GM23248 (cell line): Measurements from ENCODE around the gene CD244. TPM values are rescaled to one million over a fixed set of nuclear protein-coding genes. Genes with fewer than 3 reads are reported as not detected.

Experiments
- DNase-seq: peaks from one replicate; pipeline ENCODE4 v3.0.0-alpha.2; 2015
- H2AFZ ChIP-seq: fragments of 200-600 bp; sonication (generic); 2 replicates; pipeline ENCODE4 v1.6.1; 2016; ENCODE audit warnings: antibody characterized with exemption
- H3F3A ChIP-seq: fragments of 200-600 bp; sonication (generic); 2 replicates; pipeline ENCODE4 v1.6.1; 2016; ENCODE audit warnings: mild to moderate bottlenecking, antibody characterized with exemption, mixed run types; ENCODE audit not compliant: insufficient read depth
- H3K27ac ChIP-seq: fragments of 200-600 bp; sonication (generic); 2 replicates; pipeline ENCODE4 v1.5.1; 2016; ENCODE audit warnings: mild to moderate bottlenecking
- H3K27me3 ChIP-seq: fragments of 200-600 bp; sonication (generic); replicated peaks from 2 replicates; pipeline ENCODE4 v1.6.1; 2016; ENCODE audit warnings: mild to moderate bottlenecking; ENCODE audit not compliant: insufficient read depth
- H3K36me3 ChIP-seq: fragments of 200-600 bp; sonication (generic); 2 replicates; pipeline ENCODE4 v1.6.1; 2016; ENCODE audit warnings: low read depth, mild to moderate bottlenecking
- H3K4me1 ChIP-seq: fragments of 200-600 bp; sonication (generic); 2 replicates; pipeline ENCODE4 v1.6.1; 2016; ENCODE audit warnings: mild to moderate bottlenecking; ENCODE audit not compliant: insufficient read depth
- H3K4me2 ChIP-seq: fragments of 200-600 bp; sonication (generic); one replicate; pipeline ENCODE4 v1.6.1; 2016; ENCODE audit warnings: mild to moderate bottlenecking; ENCODE audit not compliant: unreplicated experiment
- H3K4me3 ChIP-seq: fragments of 200-600 bp; sonication (generic); 2 replicates; pipeline ENCODE4 v1.5.1; 2016; ENCODE audit warnings: mild to moderate bottlenecking
- H3K79me2 ChIP-seq: fragments of 200-600 bp; sonication (generic); 2 replicates; pipeline ENCODE4 v1.6.1; 2016; ENCODE audit warnings: mild to moderate bottlenecking; ENCODE audit not compliant: insufficient read depth
- H3K9ac ChIP-seq: fragments of 200-600 bp; sonication (generic); 2 replicates; pipeline ENCODE4 v1.6.1; 2016; ENCODE audit warnings: mild to moderate bottlenecking
- H3K9me2 ChIP-seq: fragments of 200-600 bp; sonication (generic); 2 replicates; pipeline ENCODE4 v1.6.1; 2016; ENCODE audit warnings: mixed run types, mild to moderate bottlenecking, moderate library complexity; ENCODE audit not compliant: insufficient read depth
- H3K9me3 ChIP-seq: fragments of 200-600 bp; sonication (generic); one replicate; pipeline ENCODE4 v1.6.1; 2017; ENCODE audit warnings: low read depth
- H4K20me1 ChIP-seq: fragments of 200-600 bp; sonication (generic); 2 replicates; pipeline ENCODE4 v1.6.0; 2016; ENCODE audit not compliant: insufficient read depth
- EZH2 ChIP-seq: fragments of 200-600 bp; sonication (generic); IDR thresholded peaks from 2 replicates; pipeline ENCODE4 v1.6.1; 2018; ENCODE audit warnings: antibody characterized with exemption, mild to moderate bottlenecking; ENCODE audit not compliant: insufficient read depth, poor library complexity, severe bottlenecking
- EZH2phosphoT487 ChIP-seq: fragments of 200-600 bp; sonication (generic); IDR thresholded peaks from 2 replicates; pipeline ENCODE4 v1.6.1; 2018; ENCODE audit warnings: antibody characterized with exemption, moderate library complexity, mild to moderate bottlenecking, low read depth; ENCODE audit not compliant: insufficient read depth
- WGBS, 2 experiments: methylation state at CpG; one replicate each; pipeline ENCODE4 v1.1.6; 2015 to 2017; ENCODE audit warnings: low lambda C conversion rate in 2 of 2, low coverage in 1 of 2; ENCODE audit errors: missing lambda C conversion rate in 2 of 2; 5-methylcytosine and 5-hydroxymethylcytosine counted together
- in situ Hi-C: fragments of 300-500 bp; cut with MboI; formaldehyde crosslinking; loops from 2 replicates; pipeline ENCODE4 v1.15.0; 2020
- polyA plus RNA-seq: library from polyadenylated mRNA; unstranded; fragments of >200 nt; fragmentation: Nextera tagmentation; extraction: Ambion mirVana; gene quantifications from 2 replicates; pipeline ENCODE4 v1.2.1, GENCODE V29; 2016
- total RNA-seq: library from RNA; depleted of rRNA; stranded (reverse); fragments of >200 nt; shearing (Covaris generic); gene quantifications from 2 replicates; pipeline ENCODE4 v1.2.3, GENCODE V29; 2014

The CD244 gene
- total and polyA plus RNA-seq, 2 experiments from 2014 or later: not detected

DNA sequence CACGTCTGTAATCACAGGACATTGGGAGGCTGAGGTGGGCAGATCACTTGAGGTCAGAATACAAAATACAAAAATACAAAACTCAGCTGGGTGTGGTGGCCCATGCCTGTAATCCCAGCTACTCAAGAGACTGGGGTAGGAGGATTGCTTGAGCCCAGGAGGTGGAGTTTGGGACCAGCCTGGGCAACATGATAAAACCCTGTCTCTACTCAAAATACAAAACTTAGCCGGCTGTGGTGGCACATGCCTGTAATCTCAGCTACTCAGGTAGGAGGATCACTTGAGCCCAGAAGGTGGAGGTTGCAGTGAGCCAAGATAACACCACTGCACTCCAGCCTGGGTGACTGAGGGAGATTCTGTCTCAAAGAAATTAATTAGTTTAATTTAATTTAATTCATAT lies 28.8 kb upstream of the CD244 start:
- no peaks in the 10 kb centered on the region for H3K27me3 ChIP-seq
- no peak for DNase-seq
- H3K4me1 ChIP-seq: no peaks in the 10 kb centered on the region
- no peaks in the 10 kb centered on the region for H3K36me3 ChIP-seq
- no peak overlapping the region for H3K4me2 ChIP-seq
- H3F3A ChIP-seq: no peaks in the 10 kb centered on the region
- H3K9ac ChIP-seq: no peak overlapping the region
- no peaks in the 10 kb centered on the region for H3K9me3 ChIP-seq
- WGBS, 2 experiments: 23 to 25% methylated on average over 2 of the region's 2 CpGs
- H3K27ac ChIP-seq: no peak overlapping the region
- no peak for TF ChIP-seq EZH2phosphoT487
- TF ChIP-seq EZH2: no peak
- no peaks in the 10 kb centered on the region for H4K20me1 ChIP-seq
- H3K9me2 ChIP-seq: no peaks in the 10 kb centered on the region
- no peaks in the 10 kb centered on the region for H3K79me2 ChIP-seq
- no peak overlapping the region for H2AFZ ChIP-seq
- in situ Hi-C loops: no loop called here
- no peak overlapping the region for H3K4me3 ChIP-seq

DNA sequence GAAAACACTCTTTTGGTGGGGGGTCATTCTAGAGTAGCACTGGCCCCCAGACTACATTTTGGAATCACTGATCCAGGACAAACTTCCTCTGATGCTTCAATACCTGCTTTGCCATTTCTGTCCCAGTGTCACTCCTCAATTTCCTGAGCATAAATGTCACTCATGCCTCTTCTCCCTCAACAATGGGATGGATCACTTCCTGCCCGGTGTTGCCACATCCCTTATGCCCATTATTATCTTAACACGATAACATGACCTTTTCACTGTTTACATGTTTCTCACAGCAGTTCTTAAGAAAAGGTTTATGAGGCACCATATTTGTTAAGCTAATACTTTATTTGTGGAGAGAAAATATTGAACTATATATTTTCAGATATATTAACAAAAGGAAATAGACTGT lies 26.2 kb upstream of the CD244 start:
- DNase-seq: no peak
- H3K36me3 ChIP-seq: no peaks in the 10 kb centered on the region
- H3K4me3 ChIP-seq: no peak overlapping the region
- in situ Hi-C loops: no loop called here
- no peak overlapping the region for H3K9ac ChIP-seq
- H2AFZ ChIP-seq: no peak overlapping the region
- H3K27me3 ChIP-seq: no peaks in the 10 kb centered on the region
- H4K20me1 ChIP-seq: no peaks in the 10 kb centered on the region
- H3K4me2 ChIP-seq: no peak overlapping the region
- 10 to 11% methylated on average over 2 of the region's 2 CpGs for WGBS, 2 experiments
- no peak for TF ChIP-seq EZH2
- no peak for TF ChIP-seq EZH2phosphoT487
- no peaks in the 10 kb centered on the region for H3K9me2 ChIP-seq
- no peaks in the 10 kb centered on the region for H3K9me3 ChIP-seq
- H3K27ac ChIP-seq: no peak overlapping the region
- H3K4me1 ChIP-seq: no peaks in the 10 kb centered on the region
- H3K79me2 ChIP-seq: no peaks in the 10 kb centered on the region
- H3F3A ChIP-seq: no peaks in the 10 kb centered on the region

DNA sequence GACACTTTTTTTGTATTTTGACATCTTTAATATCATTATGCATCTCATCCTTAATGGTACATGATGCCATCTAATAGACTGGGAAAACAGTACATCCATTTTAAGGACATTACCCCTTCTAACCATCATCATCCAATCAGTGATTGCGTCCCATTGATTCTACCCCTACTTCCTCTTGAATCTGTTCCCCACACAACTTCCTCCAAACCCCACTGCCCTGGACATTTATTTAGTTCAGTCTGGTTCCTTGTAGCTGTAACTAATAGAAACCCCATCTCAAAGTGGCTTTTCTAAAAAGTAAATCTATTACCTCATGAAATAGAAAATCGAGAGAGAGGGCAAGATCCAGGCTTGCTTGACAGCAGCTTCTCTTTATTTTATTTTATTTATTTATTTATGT lies 24.4 kb upstream of the CD244 start:
- no peak overlapping the region for H3K4me3 ChIP-seq
- H3F3A ChIP-seq: no peaks in the 10 kb centered on the region
- H3K27ac ChIP-seq: no peak overlapping the region
- H2AFZ ChIP-seq: no peak overlapping the region
- H3K9me2 ChIP-seq: no peaks in the 10 kb centered on the region
- H4K20me1 ChIP-seq: no peaks in the 10 kb centered on the region
- no peaks in the 10 kb centered on the region for H3K79me2 ChIP-seq
- DNase-seq: no peak
- H3K36me3 ChIP-seq: no peaks in the 10 kb centered on the region
- H3K9me3 ChIP-seq: no peaks in the 10 kb centered on the region
- 19 to 31% methylated on average over 2 of the region's 2 CpGs for WGBS, 2 experiments
- in situ Hi-C loops: no loop called here
- no peak for TF ChIP-seq EZH2
- TF ChIP-seq EZH2phosphoT487: no peak
- H3K4me2 ChIP-seq: no peak overlapping the region
- no peaks in the 10 kb centered on the region for H3K4me1 ChIP-seq
- H3K27me3 ChIP-seq: no peaks in the 10 kb centered on the region
- H3K9ac ChIP-seq: no peak overlapping the region

DNA sequence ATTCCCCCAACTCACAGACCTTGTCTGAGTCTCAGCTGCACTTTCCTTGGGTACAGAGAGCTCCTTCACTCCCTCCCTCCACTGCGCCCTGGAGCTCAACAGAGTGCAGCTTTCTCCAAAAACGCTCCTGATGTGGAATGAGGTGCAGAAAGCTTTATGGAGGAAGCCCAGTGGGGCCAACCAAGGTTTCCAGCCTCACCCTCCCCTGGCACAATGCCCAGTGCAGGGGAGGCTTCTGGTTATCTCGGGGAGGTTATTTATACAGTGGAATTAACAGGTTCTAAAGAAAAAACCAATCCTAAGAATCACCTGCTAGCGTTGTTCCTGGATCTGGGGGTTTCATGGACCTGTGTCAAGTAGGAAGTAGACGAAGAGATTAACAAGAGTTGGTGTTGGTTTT lies 22.4 kb upstream of the CD244 start, which contains the start of gene ITLN1:
TSS of gene ITLN1 (minus strand) at position 139 of the 400 bp plus-strand sequence. CDS start 303 bp downstream, outside the sequence.
- H3K36me3 ChIP-seq: no peaks in the 10 kb centered on the region
- H2AFZ ChIP-seq: no peak within 1 kb of the TSS
- in situ Hi-C loops: no loop called here
- H3K4me1 ChIP-seq: no peaks in the 10 kb centered on the region
- TF ChIP-seq EZH2 (no peak), EZH2phosphoT487 (no peak)
- no peak within 1 kb of the TSS for H3K4me2 ChIP-seq
- 5 to 8% methylated on average over 5 of the region's 5 CpGs for WGBS, 2 experiments
- H3K9me2 ChIP-seq: no peaks in the 10 kb centered on the region
- H3F3A ChIP-seq: no peaks in the 10 kb centered on the region
- H3K27me3 ChIP-seq: no peaks in the 10 kb centered on the region
- no peak for DNase-seq
- H3K9me3 ChIP-seq: no peaks in the 10 kb centered on the region
- H3K4me3 ChIP-seq: no peak within 1 kb of the TSS
- no peaks in the 10 kb centered on the region for H4K20me1 ChIP-seq
- H3K27ac ChIP-seq: no peak within 1 kb of the TSS
- no peak within 1 kb of the TSS for H3K9ac ChIP-seq
- H3K79me2 ChIP-seq: no peaks in the 10 kb centered on the region

DNA sequence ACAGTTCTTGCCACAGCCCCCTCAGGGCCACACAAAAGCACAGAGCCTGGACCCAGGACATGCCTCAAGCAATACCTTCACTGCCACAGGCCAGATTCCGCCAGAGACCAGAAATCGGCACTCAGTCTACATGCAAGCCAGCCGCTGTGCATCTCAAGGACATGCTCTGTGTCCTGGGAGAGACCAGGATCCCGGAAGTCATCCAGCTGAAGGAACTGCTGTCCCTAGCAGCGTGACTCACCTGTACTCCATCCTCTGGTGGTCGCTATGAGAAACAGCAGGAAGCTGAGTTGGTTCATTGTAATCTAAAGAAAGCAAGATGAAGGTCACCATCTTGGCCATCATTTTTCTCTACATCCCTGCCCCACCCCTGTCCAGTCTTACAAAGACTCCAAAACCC lies 21.9 kb upstream of the CD244 start:
- Histone ChIP-seq H3K9ac (no peak overlapping the region), H3K27ac (no peak overlapping the region), H3K4me3 (no peak overlapping the region), H3K9me2 (no peaks in the 10 kb centered on the region), H3F3A (no peaks in the 10 kb centered on the region), H3K27me3 (no peaks in the 10 kb centered on the region), H3K4me2 (no peak overlapping the region), H4K20me1 (no peaks in the 10 kb centered on the region), H2AFZ (no peak overlapping the region), H3K4me1 (no peaks in the 10 kb centered on the region), H3K79me2 (no peaks in the 10 kb centered on the region), H3K9me3 (no peaks in the 10 kb centered on the region), H3K36me3 (no peaks in the 10 kb centered on the region)
- DNase-seq: no peak
- TF ChIP-seq EZH2phosphoT487 (no peak), EZH2 (no peak)
- 35 to 44% methylated on average over 6 of the region's 6 CpGs for WGBS, 2 experiments
- in situ Hi-C loops: no loop called here
